Hepatocyte (in vitro differentiated cells): ENCODE data around the gene HS6ST2. TPM values are rescaled to one million over a fixed set of nuclear protein-coding genes. Genes with fewer than 3 reads are reported as not detected.

Experiments
- DNase-seq: peaks from one replicate; pipeline ENCODE4 v3.0.0-alpha.2; 2016; ENCODE audit warnings: low spot score
- H2AFZ ChIP-seq: fragments of 200-600 bp; sonication (generic); 2 replicates; pipeline ENCODE4 v1.6.0; 2016; ENCODE audit warnings: antibody characterized with exemption, mild to moderate bottlenecking
- H3K27ac ChIP-seq: fragments of 200-600 bp; sonication (generic); 2 replicates; pipeline ENCODE4 v1.5.1; 2016; ENCODE audit warnings: mild to moderate bottlenecking
- H3K27me3 ChIP-seq: fragments of 200-600 bp; sonication (generic); 2 replicates; pipeline ENCODE4 v1.6.1; 2016
- H3K36me3 ChIP-seq: fragments of 200-600 bp; sonication (generic); replicated peaks from 2 replicates; pipeline ENCODE4 v1.5.1; 2016; ENCODE audit warnings: low read depth; ENCODE audit not compliant: insufficient read depth
- H3K4me1 ChIP-seq: fragments of 200-600 bp; sonication (generic); 2 replicates; pipeline ENCODE4 v1.5.1; 2016; ENCODE audit warnings: mild to moderate bottlenecking, moderate library complexity; ENCODE audit not compliant: insufficient read depth
- H3K4me2 ChIP-seq: fragments of 200-600 bp; sonication (generic); 2 replicates; pipeline ENCODE4 v1.6.0; 2016
- H3K4me3 ChIP-seq: fragments of 200-600 bp; sonication (generic); 2 replicates; pipeline ENCODE4 v1.5.1; 2016; ENCODE audit warnings: mild to moderate bottlenecking
- H3K79me2 ChIP-seq: fragments of 200-600 bp; sonication (generic); 2 replicates; pipeline ENCODE4 v1.6.0; 2017; ENCODE audit warnings: mild to moderate bottlenecking
- H3K9me2 ChIP-seq: fragments of 200-600 bp; sonication (generic); replicated peaks from 2 replicates; pipeline ENCODE4 v1.6.0; 2017; ENCODE audit warnings: mild to moderate bottlenecking; ENCODE audit not compliant: insufficient read depth
- H3K9me3 ChIP-seq: fragments of 200-600 bp; sonication (generic); 2 replicates; pipeline ENCODE4 v1.5.1; 2016; ENCODE audit warnings: low read depth, mild to moderate bottlenecking
- H4K20me1 ChIP-seq: fragments of 200-600 bp; sonication (generic); 2 replicates; pipeline ENCODE4 v1.6.0; 2016; ENCODE audit warnings: mild to moderate bottlenecking; ENCODE audit not compliant: insufficient read depth, poor library complexity, severe bottlenecking
- EZH2 ChIP-seq: fragments of 200-600 bp; sonication (generic); IDR thresholded peaks from 2 replicates; pipeline ENCODE4 v1.6.1; 2016; ENCODE audit warnings: antibody characterized with exemption, mild to moderate bottlenecking, borderline replicate concordance
- EZH2phosphoT487 ChIP-seq: fragments of 200-600 bp; sonication (generic); IDR thresholded peaks from one replicate; pipeline ENCODE4 v1.6.1; 2018; ENCODE audit warnings: antibody characterized with exemption, mild to moderate bottlenecking, low read depth, moderate library complexity; ENCODE audit not compliant: unreplicated experiment, severe bottlenecking
- WGBS: methylation state at CpG from one replicate; pipeline ENCODE4 v1.1.6; 2016; ENCODE audit warnings: low lambda C conversion rate; ENCODE audit errors: missing lambda C conversion rate; 5-methylcytosine and 5-hydroxymethylcytosine counted together
- polyA plus RNA-seq: library from polyadenylated mRNA; unstranded; fragments of >200 nt; fragmentation: Nextera tagmentation; extraction: Ambion mirVana; gene quantifications from 2 replicates; pipeline ENCODE4 v1.2.1, GENCODE V29; 2016
- total RNA-seq: library from RNA; depleted of rRNA; stranded (reverse); fragments of >200 nt; gene quantifications from 2 replicates; pipeline ENCODE4 v1.2.3, GENCODE V29; 2014
- TF ChIP-seq, protein P1 (sequence below): fragments of 200-600 bp; sonication (generic); IDR thresholded peaks from 2 replicates; pipeline ENCODE4 v1.5.1; 2016; ENCODE audit warnings: antibody characterized with exemption, mild to moderate bottlenecking; ENCODE audit not compliant: poor library complexity

HS6ST2 gene
- total and polyA plus RNA-seq, 2 experiments from 2014 or later, result 17.4 to 21.9 TPM

DNA sequence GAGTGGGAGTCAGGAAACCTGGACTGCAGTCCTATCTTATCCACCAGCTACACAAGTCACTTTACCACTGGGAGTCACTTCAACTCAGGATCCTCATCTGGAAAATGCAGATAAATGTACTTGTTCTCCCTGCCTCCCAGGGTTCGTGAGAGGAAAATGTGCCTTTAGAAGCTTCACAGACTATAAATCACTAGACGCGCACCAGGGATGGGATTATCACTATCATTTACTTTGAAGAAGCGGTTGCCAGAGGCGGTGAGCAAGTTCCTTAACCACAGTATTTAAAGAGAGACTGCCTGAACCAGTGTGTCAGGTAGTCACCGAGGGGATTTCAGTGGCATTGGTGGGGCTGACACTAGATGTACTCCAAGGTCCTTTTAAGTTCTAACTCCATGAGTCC lies 219.5 kb downstream of the HS6ST2 start:
- H3K9me2 ChIP-seq, result no peaks in the 10 kb centered on the region
- TF ChIP-seq EZH2phosphoT487, result no peak
- TF ChIP-seq, protein P1, sequence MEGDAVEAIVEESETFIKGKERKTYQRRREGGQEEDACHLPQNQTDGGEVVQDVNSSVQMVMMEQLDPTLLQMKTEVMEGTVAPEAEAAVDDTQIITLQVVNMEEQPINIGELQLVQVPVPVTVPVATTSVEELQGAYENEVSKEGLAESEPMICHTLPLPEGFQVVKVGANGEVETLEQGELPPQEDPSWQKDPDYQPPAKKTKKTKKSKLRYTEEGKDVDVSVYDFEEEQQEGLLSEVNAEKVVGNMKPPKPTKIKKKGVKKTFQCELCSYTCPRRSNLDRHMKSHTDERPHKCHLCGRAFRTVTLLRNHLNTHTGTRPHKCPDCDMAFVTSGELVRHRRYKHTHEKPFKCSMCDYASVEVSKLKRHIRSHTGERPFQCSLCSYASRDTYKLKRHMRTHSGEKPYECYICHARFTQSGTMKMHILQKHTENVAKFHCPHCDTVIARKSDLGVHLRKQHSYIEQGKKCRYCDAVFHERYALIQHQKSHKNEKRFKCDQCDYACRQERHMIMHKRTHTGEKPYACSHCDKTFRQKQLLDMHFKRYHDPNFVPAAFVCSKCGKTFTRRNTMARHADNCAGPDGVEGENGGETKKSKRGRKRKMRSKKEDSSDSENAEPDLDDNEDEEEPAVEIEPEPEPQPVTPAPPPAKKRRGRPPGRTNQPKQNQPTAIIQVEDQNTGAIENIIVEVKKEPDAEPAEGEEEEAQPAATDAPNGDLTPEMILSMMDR, result no peak
- no peak for TF ChIP-seq EZH2
- H3K4me3 ChIP-seq, result no peak overlapping the region
- H3K36me3 ChIP-seq, result no peaks in the 10 kb centered on the region
- no peaks in the 10 kb centered on the region for H3K9me3 ChIP-seq
- H3K4me1 ChIP-seq, result no peaks in the 10 kb centered on the region
- no peak overlapping the region for H2AFZ ChIP-seq
- no peaks in the 10 kb centered on the region for H4K20me1 ChIP-seq
- no peak overlapping the region for H3K27ac ChIP-seq
- WGBS, result 47% methylated on average over 6 of the region's 6 CpGs
- no peaks in the 10 kb centered on the region for H3K27me3 ChIP-seq
- DNase-seq, result no peak
- no peak overlapping the region for H3K4me2 ChIP-seq
- no peaks in the 10 kb centered on the region for H3K79me2 ChIP-seq

DNA sequence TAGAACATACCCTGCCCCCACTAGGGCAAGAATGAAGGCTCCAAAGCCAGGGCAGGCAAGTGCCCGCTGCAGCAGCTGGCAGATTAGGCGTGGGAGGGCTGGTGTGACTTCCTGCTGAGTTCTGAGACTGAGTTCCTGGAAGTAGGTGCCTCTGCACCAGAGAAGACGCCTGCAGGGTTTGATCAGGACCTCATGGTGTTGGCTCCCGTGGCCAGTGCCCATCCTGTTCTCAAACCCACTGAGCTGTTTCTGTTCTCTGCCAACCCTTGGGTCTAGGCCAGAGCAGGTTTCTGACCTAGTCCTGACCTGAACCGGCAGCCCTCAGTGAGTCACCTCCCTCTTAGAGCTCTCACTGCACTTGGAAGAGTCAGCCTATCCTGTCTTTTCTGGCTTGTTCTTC lies 220.7 kb downstream of the HS6ST2 start:
- Histone ChIP-seq H3K4me2 (no peak overlapping the region), H3K4me3 (no peak overlapping the region), H2AFZ (no peak overlapping the region), H3K36me3 (no peaks in the 10 kb centered on the region), H4K20me1 (no peaks in the 10 kb centered on the region), H3K27me3 (no peaks in the 10 kb centered on the region), H3K4me1 (no peaks in the 10 kb centered on the region), H3K9me2 (no peaks in the 10 kb centered on the region), H3K9me3 (no peaks in the 10 kb centered on the region), H3K27ac (no peak overlapping the region), H3K79me2 (no peaks in the 10 kb centered on the region)
- no peak for DNase-seq
- 65% methylated on average over 5 of the region's 5 CpGs for WGBS
- no peak for TF ChIP-seq EZH2phosphoT487
- no peak for TF ChIP-seq EZH2
- TF ChIP-seq, protein P1, result no peak

DNA sequence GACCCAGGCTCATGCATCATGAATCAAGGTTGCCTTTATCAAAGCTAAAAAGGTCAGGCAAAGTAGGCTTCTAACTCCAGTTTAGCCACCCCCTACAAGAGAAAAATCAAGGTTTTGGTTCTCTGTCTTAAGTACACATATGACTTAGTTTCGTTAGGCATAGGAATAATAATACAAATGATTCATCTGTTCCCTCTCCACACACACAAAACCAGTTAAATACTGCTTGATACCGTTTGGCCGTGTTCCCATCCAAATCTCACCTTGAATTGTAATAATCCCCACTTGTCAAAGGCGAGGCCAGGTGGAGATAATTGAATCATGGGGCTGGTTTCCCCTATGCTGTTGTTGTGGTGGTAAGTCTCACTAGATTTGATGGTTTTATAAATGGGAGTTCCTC lies 226.2 kb downstream of the HS6ST2 start:
- no peak overlapping the region for H2AFZ ChIP-seq
- H3K27me3 ChIP-seq, result no peaks in the 10 kb centered on the region
- no peaks in the 10 kb centered on the region for H4K20me1 ChIP-seq
- no peak overlapping the region for H3K4me2 ChIP-seq
- H3K4me1 ChIP-seq, result no peaks in the 10 kb centered on the region
- H3K4me3 ChIP-seq, result no peak overlapping the region
- no peaks in the 10 kb centered on the region for H3K9me3 ChIP-seq
- WGBS, result 58% methylated on average over 4 of the region's 4 CpGs
- TF ChIP-seq EZH2, result no peak
- no peak for TF ChIP-seq EZH2phosphoT487
- TF ChIP-seq, protein P1, result no peak
- no peak overlapping the region for H3K27ac ChIP-seq
- DNase-seq, result no peak
- no peaks in the 10 kb centered on the region for H3K9me2 ChIP-seq
- H3K79me2 ChIP-seq, result no peaks in the 10 kb centered on the region
- H3K36me3 ChIP-seq, result no peaks in the 10 kb centered on the region

DNA sequence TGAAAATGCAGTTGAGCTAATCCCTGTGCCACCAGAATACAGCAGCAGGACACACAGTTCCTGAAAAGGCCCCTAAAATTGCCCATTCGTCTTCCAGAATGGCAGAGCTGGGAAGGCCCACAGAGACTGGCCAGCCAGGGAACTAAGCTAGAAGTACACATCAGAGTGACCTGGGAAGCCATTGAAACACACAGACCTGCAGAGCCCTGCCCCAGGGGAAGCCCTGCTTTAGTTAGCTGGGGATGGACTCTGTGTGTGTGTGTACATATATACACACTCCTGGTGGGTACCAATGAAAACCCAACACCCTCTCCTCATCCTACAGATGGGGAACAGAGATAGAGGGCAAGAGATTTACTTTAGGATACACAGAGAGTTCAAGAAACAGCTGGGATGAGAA lies 227.7 kb downstream of the HS6ST2 start:
- Histone ChIP-seq H3K36me3 (no peaks in the 10 kb centered on the region), H3K79me2 (no peaks in the 10 kb centered on the region), H3K4me1 (no peaks in the 10 kb centered on the region), H3K27ac (no peak overlapping the region), H3K4me3 (no peak overlapping the region), H3K9me3 (no peaks in the 10 kb centered on the region), H4K20me1 (no peaks in the 10 kb centered on the region), H3K27me3 (no peaks in the 10 kb centered on the region), H2AFZ (no peak overlapping the region), H3K4me2 (no peak overlapping the region), H3K9me2 (no peaks in the 10 kb centered on the region)
- 56% methylated on average over 1 of the region's 1 CpG for WGBS
- TF ChIP-seq, protein P1, result no peak
- TF ChIP-seq EZH2phosphoT487 (no peak), EZH2 (no peak)
- DNase-seq, result no peak
